HG02588 (cell line): ENCODE data around the gene PYROXD2.
A peak's percentile ranks its signal among the peaks of the same experiment; 100 is the strongest.

ENCODE experiments used
- ATAC-seq: cut with Tn5 transposase; IDR thresholded peaks from one replicate; pipeline ENCODE4 v1.9.1; 2021; ENCODE audit warnings: mild to moderate bottlenecking, moderate library complexity; ENCODE audit not compliant: unreplicated experiment

Gene PYROXD2

DNA sequence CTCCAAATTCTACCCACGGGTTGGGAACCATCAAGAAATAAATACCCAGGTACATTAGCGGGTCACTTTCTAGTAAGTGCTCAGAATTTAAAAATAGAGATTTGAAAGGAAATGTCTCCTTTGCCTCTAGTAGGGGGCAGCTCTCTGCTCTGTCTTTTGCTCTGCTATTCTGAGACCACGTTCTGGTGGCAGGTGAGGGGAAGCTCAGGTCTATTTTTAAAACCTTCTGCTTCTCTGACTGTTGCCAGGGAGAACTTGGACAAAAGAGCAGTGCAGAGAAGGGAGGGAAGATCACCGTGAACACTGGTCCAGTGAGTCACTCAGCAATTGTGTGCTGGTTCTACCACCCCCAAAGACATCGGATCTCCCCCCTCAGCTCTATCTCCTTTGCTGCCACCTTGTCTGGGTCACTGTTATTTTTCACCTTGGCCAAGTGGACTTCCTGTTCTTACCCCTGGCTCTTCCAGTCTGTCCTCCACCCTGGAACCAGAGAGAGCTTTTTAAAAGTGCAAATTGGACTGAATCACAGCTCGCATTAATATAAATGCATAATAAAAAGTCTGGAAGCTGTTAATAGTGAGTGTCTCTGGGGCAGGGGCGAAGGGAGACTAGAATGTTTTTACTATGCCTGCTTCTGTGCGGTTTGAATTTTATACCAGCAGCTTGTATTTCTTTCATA, 74.6 kb downstream of the PYROXD2 start:
- ATAC-seq = peak; percentile 35

GRCh38 chr10:98339799-98340198, 75.2 kb downstream of the PYROXD2 start:
- peak; percentile 87 for ATAC-seq

- ATAC-seq = no peak
Observed at GRCh38 chr10:98338896-98339295, 76.1 kb downstream of the PYROXD2 start.

GRCh38 chr10:98338318-98338717, 76.7 kb downstream of the PYROXD2 start:
- ATAC-seq = no peak

DNA sequence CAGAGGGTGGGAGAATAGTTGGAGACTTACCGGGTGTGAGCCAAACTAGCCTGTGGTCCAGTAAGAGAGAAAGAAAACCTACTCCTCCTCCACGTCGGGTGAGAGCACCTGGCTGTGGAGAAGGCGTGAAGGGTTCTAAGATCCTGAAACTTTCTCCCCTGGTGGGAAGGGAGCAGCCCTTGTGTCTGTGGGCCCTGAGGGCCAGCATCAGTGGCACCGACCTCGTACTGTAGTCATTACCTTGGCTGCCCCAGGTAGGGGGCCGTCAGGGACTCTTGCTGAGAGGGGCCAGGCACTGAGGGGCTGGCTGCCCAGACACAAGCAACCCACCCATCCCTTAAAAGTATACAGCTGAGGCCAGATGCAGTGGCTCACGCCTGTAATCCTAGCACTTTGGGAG, 77.5 kb downstream of the PYROXD2 start:
- ATAC-seq = no peak
